ENCODE results near the gene NHSL1. TPM values are rescaled to one million over a fixed set of nuclear protein-coding genes. Genes with fewer than 3 reads are reported as not detected.
A peak's percentile ranks its signal among the peaks of the same experiment; 100 is the strongest.

The NHSL1 gene
- total and polyA plus RNA-seq, 2 of the 8 experiments (the other 6 are each of a cell fraction or from before 2014, with no cell fraction given), result 7.2 to 32.4 TPM

GRCh38 chr6:138416206-138416605, 83.1 kb downstream of the NHSL1 start:
- Histone ChIP-seq H3K79me1 (ENCODE audit: low read depth, low read length) (no peaks in the 10 kb centered on the region), H3K27me3 (replicated peaks in 1 of 4; ENCODE audit: control insufficient read depth in 3 of 4, extremely low read depth in 1 of 4, insufficient read depth in 3 of 4, low read length in 3 of 4) (no peaks in the 10 kb centered on the region), H3K23ac (ENCODE audit: insufficient read length) (no peak overlapping the region), H2BK20ac (ENCODE audit: low read length) (no peak overlapping the region), H3K9me3 (ENCODE audit: insufficient read depth in 2 of 2, low read depth in 1 of 2, low read length in 1 of 2) (no peaks in the 10 kb centered on the region), H3K4me1 (replicated peaks in 1 of 4; ENCODE audit: control insufficient read depth in 3 of 4, insufficient read depth in 4 of 4, low read length in 3 of 4) (no peaks in the 10 kb centered on the region), H3K23me2 (ENCODE audit: low read depth, low read length) (no peaks in the 10 kb centered on the region), H3K4ac (replicated peaks; ENCODE audit: insufficient read length, low read depth, low read length) (no peak overlapping the region), H3K56ac (replicated peaks; ENCODE audit: insufficient read length, low read depth, low read length) (no peak overlapping the region), H2BK120ac (replicated peaks; ENCODE audit: low read depth, low read length) (no peak overlapping the region), H4K5ac (ENCODE audit: insufficient read length, low read depth, low read length) (no peak overlapping the region), H3K18ac (ENCODE audit: extremely low read depth, low read length) (no peak overlapping the region), H3K79me2 (ENCODE audit: control insufficient read depth in 1 of 2, insufficient read depth in 2 of 2, low read length in 2 of 2) (no peaks in the 10 kb centered on the region), H3K4me3 (ENCODE audit: extremely low read depth in 1 of 4, insufficient read depth in 2 of 4, low read depth in 3 of 4, low read length in 4 of 4) (no peak overlapping the region), H3K14ac (ENCODE audit: insufficient read length) (no peak overlapping the region), H3K27ac (ENCODE audit: low read depth, low read length) (no peak overlapping the region), H2BK5ac (ENCODE audit: low read depth, low read length) (no peak overlapping the region), H3K36me3 (ENCODE audit: control insufficient read depth in 2 of 4, insufficient read depth in 4 of 4, low read length in 3 of 4) (peaks cover 7 to 19% (median 15%) of the 10 kb centered on the region in 4 experiments; a peak in 6 of 8 replicates), H3K4me2 (ENCODE audit: insufficient read depth in 1 of 2, low read depth in 2 of 2, low read length in 2 of 2) (no peak overlapping the region), H4K20me1 (replicated peaks in 1 of 2; ENCODE audit: control insufficient read depth in 1 of 2, insufficient read depth in 2 of 2, low read length in 2 of 2) (no peaks in the 10 kb centered on the region), H4K91ac (replicated peaks; ENCODE audit: insufficient read length, low read length) (no peak overlapping the region), H2BK15ac (ENCODE audit: low read length) (no peak overlapping the region), H4K8ac (ENCODE audit: extremely low read depth, insufficient read depth, low read length) (no peak overlapping the region), H3K9ac (replicated peaks in 1 of 4; ENCODE audit: extremely low read depth in 1 of 4, low read depth in 3 of 4, low read length in 3 of 4) (no peak overlapping the region), H2BK12ac (ENCODE audit: low read depth, low read length) (no peak overlapping the region), H2AK5ac (ENCODE audit: low read depth, low read length) (no peak overlapping the region), H2AFZ (ENCODE audit: low read length) (no peak overlapping the region)
- CTCF ChIA-PET (ENCODE audit: partially characterized antibody), result interaction anchor here (0.7 to 1.7 kb wide), 9 partner anchors 9 to 350 kb away, joined by 3 to 5 read pairs (median 4); no protein-coding TSS in a partner anchor
- DNase-seq (ENCODE audit: low read depth in 1 of 2, low spot score in 2 of 2) (no peak), FAIRE-seq (no peak)
- WGBS, 2 experiments (ENCODE audit: extremely low coverage in 1 of 2, insufficient coverage in 1 of 2, insufficient read length in 1 of 2, insufficient replicate concordance in 2 of 2, low coverage in 1 of 2, low lambda C conversion rate in 2 of 2, missing lambda C conversion rate in 1 of 2), result 97% methylated on average over 4 of the region's 4 CpGs; no CpG with 5 or more reads in 1 of the 2 experiments
- POLR2A ChIA-PET (ENCODE audit: partially characterized antibody), result interaction anchor here (1.2 kb wide), 1 partner anchor 11 kb away, joined by 4 read pairs; no protein-coding TSS in a partner anchor
- TF ChIP-seq NRF1 (IDR thresholded peaks at IDR 0.05; ENCODE audit: low read depth, low read length), result no peak
- no peak for TF ChIP-seq SAP30 (IDR thresholded peaks at IDR 0.05; ENCODE audit: insufficient read depth, insufficient replicate concordance, low read length)
- TF ChIP-seq KDM5A (IDR thresholded peaks at IDR 0.05; ENCODE audit: low read length), result no peak
- TF ChIP-seq, protein P1, sequence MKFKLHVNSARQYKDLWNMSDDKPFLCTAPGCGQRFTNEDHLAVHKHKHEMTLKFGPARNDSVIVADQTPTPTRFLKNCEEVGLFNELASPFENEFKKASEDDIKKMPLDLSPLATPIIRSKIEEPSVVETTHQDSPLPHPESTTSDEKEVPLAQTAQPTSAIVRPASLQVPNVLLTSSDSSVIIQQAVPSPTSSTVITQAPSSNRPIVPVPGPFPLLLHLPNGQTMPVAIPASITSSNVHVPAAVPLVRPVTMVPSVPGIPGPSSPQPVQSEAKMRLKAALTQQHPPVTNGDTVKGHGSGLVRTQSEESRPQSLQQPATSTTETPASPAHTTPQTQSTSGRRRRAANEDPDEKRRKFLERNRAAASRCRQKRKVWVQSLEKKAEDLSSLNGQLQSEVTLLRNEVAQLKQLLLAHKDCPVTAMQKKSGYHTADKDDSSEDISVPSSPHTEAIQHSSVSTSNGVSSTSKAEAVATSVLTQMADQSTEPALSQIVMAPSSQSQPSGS (IDR thresholded peaks at IDR 0.05; ENCODE audit: low read length), result no peak
- TF ChIP-seq SUZ12 (IDR thresholded peaks at IDR 0.05; ENCODE audit: low read length), result no peak
- peak in 1 of 2 experiments; percentile 37; a peak in 1 of 3 replicates for TF ChIP-seq POLR2A (IDR thresholded peaks at IDR 0.05; ENCODE audit: control extremely low read depth in 1 of 2, low read depth in 2 of 2, low read length in 2 of 2)
